ENCODE measurements around the gene ABCA13.

DNA sequence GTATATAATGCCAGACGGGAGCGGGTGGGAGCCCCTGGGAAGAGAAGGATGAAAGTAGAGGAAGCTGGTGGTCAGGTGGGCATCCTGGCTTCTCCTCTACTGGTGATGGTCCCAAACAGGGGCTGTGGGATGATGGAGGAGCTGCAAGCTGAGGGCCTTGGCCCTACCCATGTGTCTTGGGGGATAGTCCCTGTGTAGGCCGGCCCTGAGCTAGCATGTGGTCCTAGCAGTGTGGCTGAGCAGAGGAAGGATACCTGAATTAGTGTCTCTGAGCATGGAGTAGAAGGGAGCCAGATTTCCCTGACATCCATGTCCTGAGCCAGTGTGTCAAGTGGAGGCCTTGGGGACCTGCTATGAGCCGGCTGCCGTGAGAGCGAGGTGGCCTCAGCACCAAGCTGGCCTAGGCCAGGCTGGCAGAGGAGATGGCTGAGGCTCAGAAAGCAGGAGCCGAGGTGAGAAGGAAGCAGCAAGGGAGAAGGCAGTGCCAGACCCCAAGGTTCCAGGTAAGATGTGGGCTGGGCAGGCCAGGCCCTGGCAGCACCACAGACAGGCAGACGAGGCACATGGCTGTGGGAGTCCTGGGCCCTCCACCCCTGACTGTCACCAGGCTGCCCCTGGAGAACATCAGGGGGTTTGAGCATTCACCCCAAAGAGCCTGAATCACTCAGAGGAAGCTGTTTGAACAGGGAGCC is 150.2 kb downstream of the ABCA13 start:
- TF ChIP-seq EZH2phosphoT487 (IDR thresholded peaks at IDR 0.05; ENCODE audit: borderline replicate concordance, low read length), result no peak
- TF ChIP-seq, protein P1, sequence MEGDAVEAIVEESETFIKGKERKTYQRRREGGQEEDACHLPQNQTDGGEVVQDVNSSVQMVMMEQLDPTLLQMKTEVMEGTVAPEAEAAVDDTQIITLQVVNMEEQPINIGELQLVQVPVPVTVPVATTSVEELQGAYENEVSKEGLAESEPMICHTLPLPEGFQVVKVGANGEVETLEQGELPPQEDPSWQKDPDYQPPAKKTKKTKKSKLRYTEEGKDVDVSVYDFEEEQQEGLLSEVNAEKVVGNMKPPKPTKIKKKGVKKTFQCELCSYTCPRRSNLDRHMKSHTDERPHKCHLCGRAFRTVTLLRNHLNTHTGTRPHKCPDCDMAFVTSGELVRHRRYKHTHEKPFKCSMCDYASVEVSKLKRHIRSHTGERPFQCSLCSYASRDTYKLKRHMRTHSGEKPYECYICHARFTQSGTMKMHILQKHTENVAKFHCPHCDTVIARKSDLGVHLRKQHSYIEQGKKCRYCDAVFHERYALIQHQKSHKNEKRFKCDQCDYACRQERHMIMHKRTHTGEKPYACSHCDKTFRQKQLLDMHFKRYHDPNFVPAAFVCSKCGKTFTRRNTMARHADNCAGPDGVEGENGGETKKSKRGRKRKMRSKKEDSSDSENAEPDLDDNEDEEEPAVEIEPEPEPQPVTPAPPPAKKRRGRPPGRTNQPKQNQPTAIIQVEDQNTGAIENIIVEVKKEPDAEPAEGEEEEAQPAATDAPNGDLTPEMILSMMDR (IDR thresholded peaks at IDR 0.05; ENCODE audit: low read depth, low read length, poor library complexity, severe bottlenecking), result no peak

All from DOHH2 (cell line).